H54 (cell line): ENCODE measurements around the gene CYP2W1.

Experiments
- DNase-seq: peaks from one replicate; pipeline ENCODE4 v3.0.0; 2011; ENCODE audit warnings: low spot score, mixed read lengths; ENCODE audit not compliant: insufficient read length
- FAIRE-seq: peaks from 3 replicates; lab custom pipeline; 2011; peaks lifted over from hg19 to GRCh38; lab: Jason Lieb, UNC
- POLR2A ChIP-seq: IDR thresholded peaks from 2 replicates; pipeline ENCODE4 v1.6.1; 2011; ENCODE audit warnings: low read depth, mild to moderate bottlenecking, low read length

CYP2W1 gene

DNA sequence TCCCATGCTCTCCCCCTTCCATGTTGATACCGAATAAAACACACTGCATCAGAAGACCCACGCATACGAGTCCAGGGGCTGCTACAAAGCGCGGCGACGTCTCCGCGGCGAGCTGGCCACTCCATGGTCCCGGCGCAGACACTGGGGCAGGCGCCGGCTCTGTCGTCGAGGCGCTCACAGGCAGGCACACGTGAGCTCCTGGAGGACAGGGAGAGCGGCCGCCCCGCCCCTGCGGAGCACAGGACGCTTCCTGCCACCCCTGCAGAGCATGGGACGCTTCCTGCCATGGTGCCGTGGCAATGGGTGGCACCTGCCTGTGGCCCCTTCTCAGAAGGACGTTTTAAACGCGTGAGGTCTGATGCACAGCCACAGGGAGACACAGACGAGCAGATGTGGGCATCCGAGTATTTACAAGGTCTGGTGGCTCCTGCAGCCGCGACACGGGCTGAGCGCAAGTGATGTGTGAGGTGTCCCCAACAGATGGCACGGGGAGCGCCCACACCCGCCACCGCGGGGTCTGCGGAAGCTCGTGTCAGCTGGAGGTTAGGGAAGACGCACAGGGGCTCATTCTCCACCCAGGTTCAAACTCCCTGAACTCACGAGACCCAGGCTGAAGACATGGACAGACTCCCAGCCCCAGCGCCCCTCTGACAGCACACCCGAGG, 40.0 kb downstream of the CYP2W1 start:
- TF ChIP-seq POLR2A: no peak; the same call in 1 of the 2 replicates
- DNase-seq (no peak), FAIRE-seq (no peak)

DNA sequence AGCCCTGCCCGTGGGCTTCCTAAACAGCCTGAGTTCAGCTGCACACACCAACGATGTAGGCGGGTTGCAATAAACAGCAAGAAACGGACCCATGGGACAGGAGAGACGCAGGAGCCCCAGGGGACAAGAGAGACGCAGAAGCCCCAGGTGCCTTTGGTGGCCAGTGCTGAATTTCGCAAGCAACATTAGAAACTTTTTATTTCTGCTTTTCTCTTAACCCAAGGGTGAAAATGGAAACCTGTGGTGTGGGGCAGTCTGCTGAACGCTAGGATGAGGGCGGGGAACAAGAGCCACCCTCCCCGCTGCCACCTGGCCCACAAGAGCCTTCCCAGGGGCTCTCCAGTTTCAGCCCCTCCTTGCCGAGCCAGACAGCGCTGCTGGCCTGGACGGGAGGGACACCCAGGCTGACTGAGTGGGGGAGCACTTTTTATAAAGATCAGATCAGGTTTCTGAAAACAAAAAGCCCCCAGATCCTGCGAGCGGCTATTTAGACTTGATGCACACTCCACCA, 41.4 kb downstream of the CYP2W1 start:
- no peak for FAIRE-seq
- no peak for TF ChIP-seq POLR2A
- DNase-seq: no peak

DNA sequence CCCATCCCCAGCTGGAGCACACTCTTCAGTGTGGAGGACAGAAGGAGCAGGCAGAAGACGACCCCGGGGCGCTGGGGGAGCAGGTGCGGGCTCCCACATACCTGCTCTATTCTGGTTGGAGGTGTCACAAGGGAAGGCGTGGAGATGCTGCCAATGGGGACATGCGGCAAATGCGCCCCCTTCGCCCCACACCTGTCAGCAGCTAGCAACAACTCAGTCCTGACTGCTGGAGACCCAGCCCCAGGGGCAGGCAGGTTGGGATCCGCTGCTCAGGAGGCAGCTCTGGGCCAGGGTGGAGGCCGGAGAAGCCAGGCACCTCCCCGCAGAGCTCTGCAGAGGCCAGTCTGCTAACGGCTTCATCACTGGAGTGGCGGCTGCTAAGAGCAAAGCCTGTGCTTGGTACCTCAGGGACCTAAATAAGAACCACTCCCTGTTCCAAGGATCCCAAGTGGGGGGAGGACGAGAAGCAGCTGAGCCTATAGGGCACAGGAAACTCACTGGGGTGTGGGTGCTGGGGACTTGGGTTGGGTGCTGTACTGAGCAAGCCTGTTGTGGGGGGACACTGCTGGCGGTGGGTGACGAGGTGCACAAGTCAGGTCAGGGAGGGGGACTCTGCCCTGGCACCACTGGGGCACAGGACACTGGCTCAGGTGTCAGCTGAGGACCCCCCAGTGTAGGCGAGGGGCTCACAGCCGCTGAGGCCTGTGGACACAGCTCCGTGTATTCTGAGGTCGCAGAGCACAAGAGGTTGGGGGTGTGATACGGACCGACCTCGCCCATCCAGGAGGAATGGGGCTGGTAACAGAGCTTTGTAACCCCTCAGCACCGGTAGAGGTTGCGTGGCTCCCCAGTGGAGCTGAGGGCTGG, 42.1 kb downstream of the CYP2W1 start:
- no peak for TF ChIP-seq POLR2A
- FAIRE-seq: no peak
- no peak for DNase-seq

DNA sequence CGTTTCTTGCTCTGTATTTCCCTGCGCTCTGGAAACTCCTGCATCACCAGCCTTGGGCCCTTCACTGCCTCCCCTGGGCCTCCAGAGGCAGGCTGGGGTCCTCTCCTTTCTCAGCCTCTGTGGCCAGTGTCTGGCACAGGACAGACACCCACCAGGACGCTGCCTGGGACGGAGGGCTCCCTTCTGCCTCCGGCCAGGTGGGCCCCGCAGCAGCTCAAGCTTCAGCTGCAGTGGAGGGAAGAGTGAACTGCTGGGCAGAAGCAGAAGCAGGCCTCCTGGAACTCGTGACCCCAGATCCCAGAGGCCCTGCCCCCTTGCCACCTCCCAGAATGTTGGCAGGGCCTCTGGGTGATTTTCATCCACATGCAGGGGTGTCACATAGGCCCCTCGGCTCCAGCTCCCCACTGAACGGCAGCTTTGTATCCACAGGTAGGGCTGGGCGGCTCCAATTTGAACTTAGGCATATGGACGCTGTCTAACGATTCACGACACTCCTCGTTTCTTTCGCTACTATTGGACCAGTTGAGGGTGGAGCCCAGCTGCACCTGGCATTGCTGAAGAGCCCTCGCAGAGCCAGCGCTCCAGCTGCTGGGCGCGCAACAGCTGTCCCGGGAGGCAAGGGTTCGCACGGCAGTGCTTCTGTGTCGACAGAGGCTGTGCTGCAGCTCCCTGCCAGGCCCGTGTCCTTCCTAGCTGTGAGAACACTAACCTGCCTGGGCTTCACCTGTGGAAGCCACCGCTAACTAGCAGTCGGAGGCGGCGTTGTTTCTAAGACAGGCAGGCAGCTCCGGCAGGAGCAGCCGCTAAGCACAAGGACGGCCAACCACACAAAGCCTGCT, 43.0 kb downstream of the CYP2W1 start:
- DNase-seq: no peak
- TF ChIP-seq POLR2A: no peak
- no peak for FAIRE-seq

DNA sequence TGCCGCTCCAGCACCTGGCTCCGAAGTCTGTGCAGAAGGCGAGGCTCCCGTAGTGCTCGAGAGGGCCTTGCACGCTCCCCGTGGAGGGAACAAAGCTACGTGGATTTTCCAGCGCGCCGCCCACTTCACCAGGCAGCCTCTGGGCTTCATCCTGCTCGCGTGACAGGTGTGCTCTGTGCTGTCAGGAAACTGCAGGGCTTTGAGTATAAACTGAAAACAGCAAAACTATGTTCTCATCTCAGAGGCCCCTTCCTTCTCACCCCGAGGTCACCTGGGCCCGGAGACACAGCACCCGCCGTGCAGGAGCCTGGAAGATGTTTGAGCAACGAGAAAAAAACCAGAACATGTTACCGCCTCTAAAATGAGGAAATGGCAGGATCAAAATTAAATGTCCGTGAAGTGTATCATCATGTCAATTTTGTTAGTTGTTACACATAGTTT, 43.8 kb downstream of the CYP2W1 start:
- TF ChIP-seq POLR2A: no peak
- FAIRE-seq (no peak), DNase-seq (no peak)

DNA sequence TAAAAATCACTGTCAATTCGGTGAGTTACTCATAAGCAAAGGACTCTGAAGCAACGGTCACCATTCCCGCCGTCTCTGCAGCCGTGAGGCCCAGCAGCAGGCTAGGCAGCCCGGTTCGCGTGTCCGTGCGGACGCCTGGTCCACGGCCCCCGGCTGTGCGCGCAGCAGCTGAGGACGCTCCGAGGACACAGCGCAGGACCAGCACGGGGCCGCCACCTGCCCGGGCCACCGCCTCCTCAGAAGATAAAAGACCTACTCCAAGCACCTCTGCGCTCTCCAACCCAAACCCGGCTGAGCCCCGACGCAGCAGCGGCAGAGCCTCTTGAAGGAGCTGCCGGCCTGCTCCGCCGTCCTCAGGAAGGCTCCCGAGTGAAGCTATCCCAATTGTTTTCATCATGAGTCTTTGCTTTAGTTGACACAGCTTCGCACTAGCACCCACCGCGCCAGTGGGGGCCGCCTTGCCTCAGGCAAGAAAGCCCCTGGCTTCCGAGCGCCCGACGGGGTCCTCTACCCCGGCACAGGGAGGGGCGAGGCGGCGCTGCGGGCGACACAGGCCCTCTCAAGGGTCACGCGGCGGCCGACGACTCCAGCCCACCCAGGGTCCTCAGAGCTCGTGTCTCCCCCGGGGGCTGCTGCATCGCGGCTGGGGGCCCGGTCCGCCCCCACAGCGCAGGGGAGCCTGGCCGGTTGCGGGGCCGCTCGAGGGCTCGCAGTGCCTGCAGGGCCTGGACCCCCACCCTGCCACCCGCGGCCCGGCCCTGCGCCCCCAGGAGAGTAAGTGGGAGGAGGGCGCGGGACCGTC, 44.5 kb downstream of the CYP2W1 start:
- TF ChIP-seq POLR2A: no peak
- no peak for FAIRE-seq

DNA sequence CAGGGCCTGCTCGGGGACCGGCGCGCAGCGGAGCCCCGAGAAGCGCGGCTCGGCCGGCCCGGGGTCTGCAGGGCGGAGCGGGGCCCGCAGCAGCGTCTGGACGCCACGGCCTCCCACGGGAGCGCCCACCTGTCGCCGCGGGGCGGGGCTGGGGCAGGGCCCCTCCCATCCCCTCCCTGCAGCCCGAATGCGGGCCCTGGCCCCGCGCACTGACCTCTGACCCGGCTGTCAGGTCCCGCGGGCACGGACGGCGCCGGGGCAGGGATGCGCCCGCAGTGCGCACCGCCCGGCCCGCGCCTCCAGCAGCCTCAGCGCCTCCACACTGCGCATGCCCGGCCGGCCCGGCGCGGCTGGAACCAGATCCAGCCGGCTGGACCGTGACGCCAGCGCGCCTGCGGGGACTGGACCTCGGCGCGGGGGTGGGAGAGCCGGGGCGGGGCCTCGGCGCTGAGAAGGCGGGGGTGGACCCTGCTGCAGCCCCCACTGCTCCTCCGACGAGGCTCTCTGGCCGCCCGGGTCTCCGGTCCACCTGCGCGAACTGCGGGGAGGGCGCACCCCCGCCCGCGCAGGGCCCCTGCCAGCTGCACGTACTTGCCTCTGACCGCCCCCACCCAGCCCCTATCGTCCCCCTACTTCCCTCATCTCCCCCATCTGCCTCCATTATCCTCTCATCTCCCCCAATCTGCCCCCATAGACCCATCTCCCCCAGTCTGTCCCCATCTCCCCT, 45.2 kb downstream of the CYP2W1 start:
- peak; percentile 100 for DNase-seq
- FAIRE-seq: no peak
- peak; percentile 90 for TF ChIP-seq POLR2A

More for the DNA sequence above, 44.5 kb downstream of the CYP2W1 start:
- no peak for DNase-seq

DNA sequence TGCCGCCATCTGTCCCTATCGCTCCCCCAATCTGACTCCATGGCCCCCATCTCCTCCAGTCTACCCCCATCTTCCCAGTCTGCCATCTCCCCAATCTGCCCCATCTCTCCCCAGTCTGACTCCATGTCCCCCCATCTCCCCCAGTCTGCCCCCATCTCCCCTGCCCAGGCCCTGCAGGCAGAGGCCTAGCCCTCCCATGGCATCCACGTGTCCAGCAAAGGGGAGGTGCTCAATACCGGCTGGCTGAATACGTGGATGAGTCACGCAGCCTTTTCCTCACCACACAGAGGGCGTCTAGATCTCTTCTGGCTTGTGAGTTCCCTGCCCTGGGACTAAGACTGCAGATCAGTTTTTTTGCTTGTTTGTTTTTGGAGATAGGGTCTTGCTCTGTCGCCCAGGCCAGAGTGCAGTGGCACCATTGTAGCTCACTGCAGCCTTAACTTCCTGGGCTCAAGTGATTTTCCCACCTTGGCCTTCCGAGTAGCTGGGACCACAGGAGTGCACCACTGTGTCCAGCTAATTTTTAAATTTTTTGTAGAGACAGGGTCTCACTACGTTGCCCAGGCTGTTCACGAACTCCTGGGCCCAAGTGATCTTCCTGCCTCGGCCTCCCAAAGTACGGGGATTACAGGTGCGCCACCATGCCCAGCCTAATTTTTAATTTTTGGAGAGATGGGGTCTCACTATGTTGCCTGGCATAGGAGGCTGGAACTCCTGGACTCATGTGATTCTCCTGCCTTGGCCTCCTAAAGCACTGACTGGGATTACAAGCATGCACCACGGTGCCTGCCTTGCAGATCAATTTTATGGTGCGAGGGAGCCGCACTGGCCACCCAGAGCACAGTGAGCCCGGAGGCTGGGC, 46.0 kb downstream of the CYP2W1 start:
- FAIRE-seq (peak; percentile 88), DNase-seq (peak; percentile 100)
- peak; percentile 77 for TF ChIP-seq POLR2A

DNA sequence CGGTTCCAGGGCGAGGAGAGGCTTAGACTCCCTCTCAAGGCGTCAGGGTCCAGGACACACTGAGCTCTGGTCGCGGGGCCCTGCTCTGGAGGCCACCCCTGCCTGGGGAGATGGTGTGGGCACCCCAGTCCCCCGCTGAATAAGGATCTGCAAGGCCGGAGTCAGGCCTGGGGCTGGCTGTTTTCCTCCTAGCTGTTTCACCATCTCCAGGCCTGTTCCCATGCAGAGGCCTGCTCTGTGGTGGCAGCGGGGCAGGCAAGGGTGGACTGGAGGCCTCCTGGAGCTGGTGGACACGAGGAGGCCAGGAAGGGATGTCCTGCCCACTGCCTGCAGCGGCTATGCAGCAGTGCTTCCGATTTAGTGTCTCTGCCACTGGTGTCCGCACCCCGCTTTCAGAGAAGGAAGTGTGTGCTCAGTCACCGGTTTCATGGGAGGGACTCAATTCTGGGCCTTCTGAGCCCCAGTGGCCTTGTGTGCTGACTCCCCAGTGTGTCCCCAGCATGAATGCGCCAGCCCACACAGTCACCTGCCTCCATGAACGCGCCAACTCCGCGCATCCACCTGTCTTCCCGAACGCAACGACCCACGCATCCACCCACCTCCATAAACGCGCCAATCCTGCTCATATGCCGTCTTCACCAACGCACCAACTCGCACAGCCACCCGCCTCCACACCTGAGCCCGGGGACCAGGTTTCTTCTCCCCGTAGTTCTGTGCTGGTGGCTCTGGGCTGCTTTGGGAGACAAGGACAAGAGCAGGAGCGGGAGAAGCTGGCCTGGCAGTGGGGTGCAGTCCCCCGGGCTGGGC, 46.9 kb downstream of the CYP2W1 start:
- DNase-seq: no peak
- 0 out of 2 replicates have a peak, but pooled peaks have one; percentile 3 for TF ChIP-seq POLR2A
- no peak for FAIRE-seq

DNA sequence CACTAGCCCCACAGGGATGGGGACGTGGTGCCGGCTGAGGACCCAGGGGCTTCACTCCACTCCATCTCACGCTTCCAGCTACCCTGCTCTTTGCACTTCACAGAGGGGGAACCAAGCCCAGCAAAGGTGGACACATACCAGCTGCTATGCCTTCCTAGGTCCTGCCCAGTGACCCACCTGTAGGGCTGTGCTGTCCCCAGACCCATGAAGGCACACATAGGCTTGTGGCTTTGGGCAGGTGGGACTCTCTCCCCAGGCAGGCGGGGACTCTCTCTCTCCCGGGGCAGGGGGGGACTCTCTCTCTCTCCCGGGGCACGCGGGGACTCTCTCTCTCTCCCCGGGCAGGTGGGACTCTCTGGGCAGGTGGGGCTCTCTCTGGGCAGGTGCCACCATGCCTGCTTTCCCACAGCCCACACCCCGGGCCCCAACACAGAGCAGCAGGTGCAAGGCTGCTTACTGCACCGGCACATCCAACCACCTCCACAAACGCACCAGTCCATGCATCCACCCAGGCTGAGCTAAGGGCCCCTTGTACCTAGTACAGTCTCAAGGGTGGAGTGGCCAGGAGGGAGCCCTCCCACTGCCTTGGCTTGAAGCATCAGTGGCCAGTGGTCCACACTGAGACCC, 47.6 kb downstream of the CYP2W1 start:
- FAIRE-seq (no peak), DNase-seq (no peak)
- no peak for TF ChIP-seq POLR2A
